MM.1S (cell line): ENCODE measurements around the gene IL23A.

Source experiments
- DNase-seq: peaks from one replicate; pipeline ENCODE4 v3.0.0-alpha.2; 2015
- H2AFZ ChIP-seq: fragments of 300-600 bp; sonication (generic); 2 replicates; pipeline ENCODE4 v1.6.0; 2016; ENCODE audit warnings: antibody characterized with exemption, low read length
- H3F3A ChIP-seq: fragments of 300-600 bp; sonication (generic); 2 replicates; pipeline ENCODE4 v1.6.1; 2016; ENCODE audit warnings: mild to moderate bottlenecking, antibody characterized with exemption, low read length, moderate library complexity, mixed read lengths; ENCODE audit not compliant: insufficient read depth
- H3K27ac ChIP-seq: fragments of 300-600 bp; sonication (generic); 2 replicates; pipeline ENCODE4 v1.5.1; 2016; ENCODE audit warnings: mild to moderate bottlenecking, low read length
- H3K27me3 ChIP-seq: fragments of 300-600 bp; sonication (generic); replicated peaks from 2 replicates; pipeline ENCODE4 v1.6.0; 2016; ENCODE audit warnings: low read length; ENCODE audit not compliant: insufficient read depth
- H3K36me3 ChIP-seq: fragments of 300-600 bp; sonication (generic); replicated peaks from 2 replicates; pipeline ENCODE4 v1.6.1; 2016; ENCODE audit warnings: mild to moderate bottlenecking, low read length, mixed read lengths; ENCODE audit not compliant: insufficient read depth
- H3K4me1 ChIP-seq: fragments of 300-600 bp; sonication (generic); 2 replicates; pipeline ENCODE4 v1.6.1; 2016; ENCODE audit warnings: low read length, mixed read lengths
- H3K4me2 ChIP-seq: fragments of 300-600 bp; sonication (generic); 2 replicates; pipeline ENCODE4 v1.6.0; 2016; ENCODE audit warnings: low read depth, low read length
- H3K4me3 ChIP-seq: fragments of 300-600 bp; sonication (generic); 2 replicates; pipeline ENCODE4 v1.5.1; 2016; ENCODE audit warnings: low read length, mixed read lengths
- H3K79me2 ChIP-seq: fragments of 300-600 bp; sonication (generic); 2 replicates; pipeline ENCODE4 v1.6.1; 2016; ENCODE audit warnings: mixed run types, low read length, mixed read lengths
- H3K9ac ChIP-seq: fragments of 300-600 bp; sonication (generic); 2 replicates; pipeline ENCODE4 v1.6.1; 2016; ENCODE audit warnings: low read length, mixed read lengths
- H3K9me2 ChIP-seq: fragments of 300-600 bp; sonication (generic); replicated peaks from 2 replicates; pipeline ENCODE4 v1.6.1; 2016; ENCODE audit warnings: mild to moderate bottlenecking, low read length, mixed read lengths; ENCODE audit not compliant: insufficient read depth
- H3K9me3 ChIP-seq: fragments of 300-600 bp; sonication (generic); replicated peaks from 2 replicates; pipeline ENCODE4 v1.6.1; 2016; ENCODE audit warnings: mild to moderate bottlenecking, low read length, mixed read lengths; ENCODE audit not compliant: insufficient read depth
- H4K20me1 ChIP-seq: fragments of 300-600 bp; sonication (generic); 2 replicates; pipeline ENCODE4 v1.6.1; 2016; ENCODE audit warnings: mild to moderate bottlenecking, low read length, moderate library complexity, mixed read lengths; ENCODE audit not compliant: insufficient read depth
- CTCF ChIP-seq: fragments of 300-600 bp; sonication (generic); IDR thresholded peaks from 2 replicates; pipeline ENCODE4 v1.5.1; 2016; ENCODE audit warnings: antibody characterized with exemption, low read length, mixed read lengths
- EZH2 ChIP-seq: fragments of 300-600 bp; sonication (generic); optimal IDR thresholded peaks from 2 replicates; pipeline ENCODE3; 2017; ENCODE audit warnings: low read depth, mild to moderate bottlenecking, antibody characterized with exemption, low read length, mixed read lengths
- EZH2phosphoT487 ChIP-seq: fragments of 300-600 bp; sonication (generic); IDR thresholded peaks from 2 replicates; pipeline ENCODE4 v1.6.1; 2018; ENCODE audit warnings: antibody characterized with exemption, low read length

Gene IL23A

GRCh38 chr12:56338308-56339157 lies at the start of gene IL23A:
TSS of gene IL23A (plus strand) at chr12:56338884. CDS start at chr12:56339045, 161 bp downstream.
- peak; percentile 93 for DNase-seq

GRCh38 chr12:56293795-56294194 lies 44.9 kb upstream of the IL23A start:
- H3K79me2 ChIP-seq: peaks cover 97% of the 10 kb centered on the region
- H3K4me2 ChIP-seq: no peak overlapping the region
- H2AFZ ChIP-seq: no peak overlapping the region
- no peak overlapping the region for H3K4me3 ChIP-seq
- no peak for DNase-seq
- H3K36me3 ChIP-seq: peaks cover 12% of the 10 kb centered on the region; the same call in 1 of the 2 replicates
- no peaks in the 10 kb centered on the region for H3K9me3 ChIP-seq
- H4K20me1 ChIP-seq: peaks cover 4% of the 10 kb centered on the region; the same call in 1 of the 2 replicates
- peaks cover 8% of the 10 kb centered on the region for H3K4me1 ChIP-seq
- no peak overlapping the region for H3K9ac ChIP-seq
- no peaks in the 10 kb centered on the region; the same call in 1 of the 2 replicates for H3F3A ChIP-seq
- H3K27ac ChIP-seq: no peak overlapping the region
- TF ChIP-seq CTCF (no peak), EZH2 (no peak), EZH2phosphoT487 (no peak)
- H3K27me3 ChIP-seq: no peaks in the 10 kb centered on the region
- no peaks in the 10 kb centered on the region for H3K9me2 ChIP-seq

More at GRCh38 chr12:56338308-56339157, at the start of gene IL23A:
- Histone ChIP-seq H3K9me3 (no peaks in the 10 kb centered on the region), H4K20me1 (no peaks in the 10 kb centered on the region), H3K36me3 (no peaks in the 10 kb centered on the region), H3K27me3 (no peaks in the 10 kb centered on the region), H2AFZ (peak within 1 kb of the TSS; percentile 49; the same call in 1 of the 2 replicates), H3K79me2 (peaks cover 19% of the 10 kb centered on the region), H3K9ac (peak within 1 kb of the TSS; percentile 92), H3K27ac (peak within 1 kb of the TSS; percentile 99), H3K4me3 (peak within 1 kb of the TSS; percentile 73), H3K4me2 (peak within 1 kb of the TSS; percentile 99), H3F3A (peaks cover 39% of the 10 kb centered on the region), H3K9me2 (no peaks in the 10 kb centered on the region), H3K4me1 (peaks cover 40% of the 10 kb centered on the region)
- no peak for TF ChIP-seq EZH2
- TF ChIP-seq EZH2phosphoT487: no peak
- no peak for TF ChIP-seq CTCF

- Histone ChIP-seq H3K36me3 (peaks cover 5% of the 10 kb centered on the region; the same call in 1 of the 2 replicates), H3K9me2 (no peaks in the 10 kb centered on the region), H3K4me1 (peaks cover 14% of the 10 kb centered on the region), H3F3A (peaks cover 11% of the 10 kb centered on the region), H3K27me3 (no peaks in the 10 kb centered on the region), H3K9ac (no peak overlapping the region), H3K9me3 (no peaks in the 10 kb centered on the region), H3K4me3 (no peak overlapping the region), H2AFZ (no peak overlapping the region), H4K20me1 (peaks cover 4% of the 10 kb centered on the region; the same call in 1 of the 2 replicates), H3K4me2 (no peak overlapping the region), H3K27ac (no peak overlapping the region), H3K79me2 (peaks cover 91% of the 10 kb centered on the region)
- no peak for DNase-seq
- TF ChIP-seq EZH2phosphoT487 (no peak), CTCF (no peak), EZH2 (no peak)
Observed at GRCh38 chr12:56296295-56296694, 42.4 kb upstream of the IL23A start.
